ENCODE results near the gene ZNF789. TPM values are rescaled to one million over a fixed set of nuclear protein-coding genes. Genes with fewer than 3 reads are reported as not detected.

ZNF789 gene
- total and polyA plus RNA-seq, 9 of the 15 experiments (the other 6 are each of a cell fraction or from before 2014, with no cell fraction given), result 6.1 to 57.0 (median 24.8) TPM

DNA sequence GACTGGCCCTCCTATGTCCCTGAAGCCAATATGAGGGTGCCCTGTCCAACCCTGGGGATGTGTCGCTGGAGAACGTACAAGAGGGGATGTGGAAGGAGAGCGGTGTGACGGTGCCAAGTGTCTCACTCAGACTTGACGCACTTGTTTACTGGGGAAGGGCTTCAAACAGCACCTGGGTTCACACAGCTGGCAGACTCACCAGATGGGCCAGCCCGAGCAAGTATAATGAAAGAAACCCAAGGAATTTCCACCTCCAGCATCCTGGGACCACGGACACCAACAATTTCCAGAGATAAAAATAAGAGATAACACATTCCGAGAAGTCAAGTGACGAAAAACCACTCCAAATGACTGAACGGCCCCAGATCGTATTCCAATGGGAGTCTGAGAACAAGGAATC, 12.0 kb upstream of the ZNF789 start:
- 83% methylated on average over 11 of the region's 11 CpGs for WGBS (ENCODE audit: insufficient coverage, low coverage, missing lambda C conversion rate)
- no peak overlapping the region for H3K27ac ChIP-seq (ENCODE audit: extremely low read depth, low read depth, low read length)
- H3K9me3 ChIP-seq (replicated peaks; ENCODE audit: control insufficient read depth, insufficient read depth, low read depth, low read length), result no peaks in the 10 kb centered on the region
- FAIRE-seq, result no peak
- ChIA-PET CTCF (ENCODE audit: low intra/inter-chr PET ratio) (no interaction called here), POLR2A (interaction anchor here (0.6 to 1.5 kb wide), 3 partner anchors 10 to 777 kb away, joined by 3 to 6 read pairs (median 3); partner anchors contain the start of genes BUD31 and PDAP1)
- H3K4me2 ChIP-seq (ENCODE audit: insufficient read depth, low read length), result no peak overlapping the region
- H2AFZ ChIP-seq (ENCODE audit: low read depth, low read length), result no peak overlapping the region
- H3K36me3 ChIP-seq (ENCODE audit: control insufficient read depth, insufficient read depth, low read length), result peaks cover 94% of the 10 kb centered on the region
- ATAC-seq, result no peak
- peaks cover 58% of the 10 kb centered on the region for H4K20me1 ChIP-seq (replicated peaks; ENCODE audit: control insufficient read depth, insufficient read depth, low read length)
- no peaks in the 10 kb centered on the region for H3K27me3 ChIP-seq (ENCODE audit: control insufficient read depth in 2 of 2, insufficient read depth in 2 of 2, low read length in 2 of 2)
- no peak overlapping the region for H3K4me3 ChIP-seq
- no TSS peak for BruUV-seq (replicated peaks)
- no peaks in the 10 kb centered on the region for H3K9me1 ChIP-seq (ENCODE audit: control insufficient read depth, insufficient read depth, low read length)
- DNase-seq (ENCODE audit: extremely low read depth in 1 of 4, low spot score in 3 of 4), result no peak
- peaks cover 87% of the 10 kb centered on the region for H3K79me2 ChIP-seq (ENCODE audit: control insufficient read depth, insufficient read depth, low read length)
- peak overlapping the region in 1 of 2 experiments; percentile 33; a peak in 1 of 4 replicates for H3K9ac ChIP-seq (ENCODE audit: insufficient read depth in 1 of 2, low read depth in 2 of 2, low read length in 2 of 2)
- in situ Hi-C loops (cut with MboI) (no loop called here), intact Hi-C loops (cut with micrococcal nuclease) (no loop called here)
- H3K4me1 ChIP-seq (replicated peaks in 1 of 2; ENCODE audit: control insufficient read depth in 2 of 2, insufficient read depth in 2 of 2, low read length in 2 of 2), result peaks cover 13 to 31% of the 10 kb centered on the region in 2 experiments; a peak in 4 of 5 replicates
- TF ChIP-seq, protein P1, sequence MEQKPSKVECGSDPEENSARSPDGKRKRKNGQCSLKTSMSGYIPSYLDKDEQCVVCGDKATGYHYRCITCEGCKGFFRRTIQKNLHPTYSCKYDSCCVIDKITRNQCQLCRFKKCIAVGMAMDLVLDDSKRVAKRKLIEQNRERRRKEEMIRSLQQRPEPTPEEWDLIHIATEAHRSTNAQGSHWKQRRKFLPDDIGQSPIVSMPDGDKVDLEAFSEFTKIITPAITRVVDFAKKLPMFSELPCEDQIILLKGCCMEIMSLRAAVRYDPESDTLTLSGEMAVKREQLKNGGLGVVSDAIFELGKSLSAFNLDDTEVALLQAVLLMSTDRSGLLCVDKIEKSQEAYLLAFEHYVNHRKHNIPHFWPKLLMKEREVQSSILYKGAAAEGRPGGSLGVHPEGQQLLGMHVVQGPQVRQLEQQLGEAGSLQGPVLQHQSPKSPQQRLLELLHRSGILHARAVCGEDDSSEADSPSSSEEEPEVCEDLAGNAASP (IDR thresholded peaks at IDR 0.05), result no peak
- no peak for TF ChIP-seq ZNF586 (CRISPR knock-in tag; conservative IDR thresholded peaks at IDR 0.05)
- TF ChIP-seq, protein P2, sequence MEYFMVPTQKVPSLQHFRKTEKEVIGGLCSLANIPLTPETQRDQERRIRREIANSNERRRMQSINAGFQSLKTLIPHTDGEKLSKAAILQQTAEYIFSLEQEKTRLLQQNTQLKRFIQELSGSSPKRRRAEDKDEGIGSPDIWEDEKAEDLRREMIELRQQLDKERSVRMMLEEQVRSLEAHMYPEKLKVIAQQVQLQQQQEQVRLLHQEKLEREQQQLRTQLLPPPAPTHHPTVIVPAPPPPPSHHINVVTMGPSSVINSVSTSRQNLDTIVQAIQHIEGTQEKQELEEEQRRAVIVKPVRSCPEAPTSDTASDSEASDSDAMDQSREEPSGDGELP (CRISPR knock-in tag; IDR thresholded peaks at IDR 0.05; ENCODE audit: borderline replicate concordance), result no peak
- TF ChIP-seq TCFL5 (CRISPR knock-in tag; conservative IDR thresholded peaks at IDR 0.05), result no peak
- no peak for TF ChIP-seq ZNF274 (IDR thresholded peaks at IDR 0.05; ENCODE audit: borderline replicate concordance, low read depth, low read length)
- TF ChIP-seq PHB (CRISPR knock-in tag; IDR thresholded peaks at IDR 0.05), result no peak
- TF ChIP-seq, protein P3, sequence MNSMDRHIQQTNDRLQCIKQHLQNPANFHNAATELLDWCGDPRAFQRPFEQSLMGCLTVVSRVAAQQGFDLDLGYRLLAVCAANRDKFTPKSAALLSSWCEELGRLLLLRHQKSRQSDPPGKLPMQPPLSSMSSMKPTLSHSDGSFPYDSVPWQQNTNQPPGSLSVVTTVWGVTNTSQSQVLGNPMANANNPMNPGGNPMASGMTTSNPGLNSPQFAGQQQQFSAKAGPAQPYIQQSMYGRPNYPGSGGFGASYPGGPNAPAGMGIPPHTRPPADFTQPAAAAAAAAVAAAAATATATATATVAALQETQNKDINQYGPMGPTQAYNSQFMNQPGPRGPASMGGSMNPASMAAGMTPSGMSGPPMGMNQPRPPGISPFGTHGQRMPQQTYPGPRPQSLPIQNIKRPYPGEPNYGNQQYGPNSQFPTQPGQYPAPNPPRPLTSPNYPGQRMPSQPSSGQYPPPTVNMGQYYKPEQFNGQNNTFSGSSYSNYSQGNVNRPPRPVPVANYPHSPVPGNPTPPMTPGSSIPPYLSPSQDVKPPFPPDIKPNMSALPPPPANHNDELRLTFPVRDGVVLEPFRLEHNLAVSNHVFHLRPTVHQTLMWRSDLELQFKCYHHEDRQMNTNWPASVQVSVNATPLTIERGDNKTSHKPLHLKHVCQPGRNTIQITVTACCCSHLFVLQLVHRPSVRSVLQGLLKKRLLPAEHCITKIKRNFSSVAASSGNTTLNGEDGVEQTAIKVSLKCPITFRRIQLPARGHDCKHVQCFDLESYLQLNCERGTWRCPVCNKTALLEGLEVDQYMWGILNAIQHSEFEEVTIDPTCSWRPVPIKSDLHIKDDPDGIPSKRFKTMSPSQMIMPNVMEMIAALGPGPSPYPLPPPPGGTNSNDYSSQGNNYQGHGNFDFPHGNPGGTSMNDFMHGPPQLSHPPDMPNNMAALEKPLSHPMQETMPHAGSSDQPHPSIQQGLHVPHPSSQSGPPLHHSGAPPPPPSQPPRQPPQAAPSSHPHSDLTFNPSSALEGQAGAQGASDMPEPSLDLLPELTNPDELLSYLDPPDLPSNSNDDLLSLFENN (IDR thresholded peaks at IDR 0.05; ENCODE audit: low read depth in 2 of 2, low read length in 2 of 2), result no peak
- no peak for TF ChIP-seq NFIX (CRISPR knock-in tag; IDR thresholded peaks at IDR 0.05; ENCODE audit: low read depth)
- TF ChIP-seq, protein P4, sequence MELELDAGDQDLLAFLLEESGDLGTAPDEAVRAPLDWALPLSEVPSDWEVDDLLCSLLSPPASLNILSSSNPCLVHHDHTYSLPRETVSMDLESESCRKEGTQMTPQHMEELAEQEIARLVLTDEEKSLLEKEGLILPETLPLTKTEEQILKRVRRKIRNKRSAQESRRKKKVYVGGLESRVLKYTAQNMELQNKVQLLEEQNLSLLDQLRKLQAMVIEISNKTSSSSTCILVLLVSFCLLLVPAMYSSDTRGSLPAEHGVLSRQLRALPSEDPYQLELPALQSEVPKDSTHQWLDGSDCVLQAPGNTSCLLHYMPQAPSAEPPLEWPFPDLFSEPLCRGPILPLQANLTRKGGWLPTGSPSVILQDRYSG (tag; conservative IDR thresholded peaks at IDR 0.05; ENCODE audit: low read depth), result no peak
- no peak for TF ChIP-seq U2AF2 (optimal IDR thresholded peaks at IDR 0.05; ENCODE audit: low read depth, low read length)
- no peak for TF ChIP-seq KLF6 (CRISPR knock-in tag; IDR thresholded peaks at IDR 0.05; ENCODE audit: borderline replicate concordance)
- TF ChIP-seq GATA2 (CRISPR knock-in tag; IDR thresholded peaks at IDR 0.05), result no peak
- no peak for TF ChIP-seq SRF (CRISPR knock-in tag; IDR thresholded peaks at IDR 0.05)
- no peak for TF ChIP-seq NFXL1 (CRISPR knock-in tag; IDR thresholded peaks at IDR 0.05)
- no peak for TF ChIP-seq HSF4 (CRISPR knock-in tag; IDR thresholded peaks at IDR 0.05; ENCODE audit: borderline replicate concordance)

All from K562 (cell line).